Midbrain (tissue), 1 donor: ENCODE results near the gene MYH14.

Experiments
- DNase-seq: peaks from one replicate; lab custom pipeline; 2025; lab: John Stamatoyannopoulos, UW

The MYH14 gene

GRCh38 chr19:50203281-50204080 lies at the start of gene MYH14:
MYH14 (plus strand) TSS chr19:50203622; CDS start chr19:50210366, 6,744 bp downstream.
- DNase-seq, result peak; percentile 99

GRCh38 chr19:50154529-50154928 lies 48.9 kb upstream of the MYH14 start:
- DNase-seq, result no peak

- no peak for DNase-seq
Observed at GRCh38 chr19:50155520-50156109, 47.8 kb upstream of the MYH14 start.

- no peak for DNase-seq
Observed at GRCh38 chr19:50158577-50158976, 44.8 kb upstream of the MYH14 start.

- DNase-seq, result no peak
Observed at GRCh38 chr19:50159078-50159477, 44.3 kb upstream of the MYH14 start.

GRCh38 chr19:50162988-50163387 lies 40.4 kb upstream of the MYH14 start, which contains the start of gene IZUMO2:
IZUMO2 (minus strand) TSS chr19:50163281; CDS start chr19:50163194, 87 bp downstream.
- DNase-seq, result no peak

- DNase-seq, result no peak
Observed at GRCh38 chr19:50167314-50167721, 36.1 kb upstream of the MYH14 start.

- DNase-seq, result no peak
Observed at GRCh38 chr19:50171752-50172151, 31.7 kb upstream of the MYH14 start.

- no peak for DNase-seq
Observed at GRCh38 chr19:50172726-50173125, 30.7 kb upstream of the MYH14 start.

- DNase-seq, result no peak
Observed at GRCh38 chr19:50173127-50173526, 30.3 kb upstream of the MYH14 start.

GRCh38 chr19:50174100-50174793 lies 29.2 kb upstream of the MYH14 start:
- no peak for DNase-seq

- no peak for DNase-seq
Observed at GRCh38 chr19:50175924-50176323, 27.5 kb upstream of the MYH14 start.

GRCh38 chr19:50176775-50177174 lies 26.6 kb upstream of the MYH14 start:
- DNase-seq, result no peak

- DNase-seq, result no peak
Observed at GRCh38 chr19:50178320-50178719, 25.1 kb upstream of the MYH14 start.

- DNase-seq, result no peak
Observed at GRCh38 chr19:50178859-50179537, 24.4 kb upstream of the MYH14 start.

GRCh38 chr19:50181121-50181520 lies 22.3 kb upstream of the MYH14 start:
- no peak for DNase-seq

- DNase-seq, result no peak
Observed at GRCh38 chr19:50184196-50184595, 19.2 kb upstream of the MYH14 start.

- no peak for DNase-seq
Observed at GRCh38 chr19:50187937-50188336, 15.5 kb upstream of the MYH14 start.

- DNase-seq, result no peak
Observed at GRCh38 chr19:50189331-50189730, 14.1 kb upstream of the MYH14 start.

- no peak for DNase-seq
Observed at GRCh38 chr19:50190439-50190891, 13.0 kb upstream of the MYH14 start.

GRCh38 chr19:50191216-50191615 lies 12.2 kb upstream of the MYH14 start:
- DNase-seq, result no peak
